ENCODE data around the gene CHKB. TPM values are rescaled to one million over a fixed set of nuclear protein-coding genes. Genes with fewer than 3 reads are reported as not detected.

Gene CHKB
- total RNA-seq (2022; extraction: Qiagen RNA extraction; ENCODE audit: low read depth): 12.4 to 29.8 TPM (median 19.5 TPM) in 5 replicates

GRCh38 chr22:50582493-50583293, at the start of gene CHKB:
Gene CHKB (minus strand): TSS chr22:50582849. CDS start chr22:50582781, 68 bp downstream.

GRCh38 chr22:50627642-50628542, 45.2 kb upstream of the CHKB start, which contains the start of gene ARSA:
Gene ARSA (minus strand): TSS chr22:50628152. CDS start chr22:50627779, 373 bp downstream.

GRCh38 chr22:50600538-50600937, 17.9 kb upstream of the CHKB start, which contains the start of gene MAPK8IP2:
Gene MAPK8IP2 (plus strand): TSS chr22:50600793. CDS start chr22:50600819, 26 bp downstream.

GRCh38 chr22:50577987-50578775, 4.5 kb downstream of the CHKB start, which contains the start of gene CPT1B:
Gene CPT1B (minus strand): TSS chr22:50578427. CDS start chr22:50577915, 512 bp downstream.

GRCh38 chr22:50562523-50563412, 19.9 kb downstream of the CHKB start, which contains the start of gene SYCE3:
Gene SYCE3 (minus strand): TSS chr22:50562919. CDS start chr22:50556405, 6,514 bp downstream.

GRCh38 chr22:50545522-50546325, 36.9 kb downstream of the CHKB start, which contains the start of gene KLHDC7B:
Gene KLHDC7B (plus strand): TSS chr22:50545899. CDS start chr22:50546244, 345 bp downstream.

GRCh38 chr22:50529897-50530579, 52.6 kb downstream of the CHKB start, which contains the start of gene TYMP:
Gene TYMP (minus strand): TSS chr22:50530012. CDS start chr22:50529709, 303 bp downstream.

Other genes starting within 250 kb of the CHKB start
- 8.2 to 15.9 TPM (median 12.4 TPM) in 5 replicates for gene PPP6R2, start 239.5 kb downstream of the CHKB start, total RNA-seq (2022; extraction: Qiagen RNA extraction; ENCODE audit: low read depth)
- 9.8 to 29.9 TPM (median 27.6 TPM) in 5 replicates for gene SBF1, start 107.8 kb downstream of the CHKB start, total RNA-seq (2022; extraction: Qiagen RNA extraction; ENCODE audit: low read depth)
- 0.27 to 0.84 TPM (median 0.69 TPM) in 5 replicates for gene ADM2, start 101.3 kb downstream of the CHKB start, total RNA-seq (2022; extraction: Qiagen RNA extraction; ENCODE audit: low read depth)
- gene MIOX, start 96.0 kb downstream of the CHKB start, total RNA-seq (2022; extraction: Qiagen RNA extraction; ENCODE audit: low read depth): not detected in 5 replicates
- gene LMF2, start 75.1 kb downstream of the CHKB start, total RNA-seq (2022; extraction: Qiagen RNA extraction; ENCODE audit: low read depth): 21.8 to 55.9 TPM (median 46.5 TPM) in 5 replicates
- 28.3 to 43.0 TPM (median 36.3 TPM) in 5 replicates for gene NCAPH2, start 74.6 kb downstream of the CHKB start, total RNA-seq (2022; extraction: Qiagen RNA extraction; ENCODE audit: low read depth)
- 1.1 to 7.5 TPM (median 6.2 TPM) in 5 replicates for gene SCO2, start 57.3 kb downstream of the CHKB start, total RNA-seq (2022; extraction: Qiagen RNA extraction; ENCODE audit: low read depth)
- 7.8 to 20.8 TPM (median 19.9 TPM) in 5 replicates for gene TYMP, start 52.8 kb downstream of the CHKB start, total RNA-seq (2022; extraction: Qiagen RNA extraction; ENCODE audit: low read depth)
- 0.02 to 0.05 TPM in 2 of 5 replicates, not detected in the others for gene KLHDC7B, start 37.0 kb downstream of the CHKB start, total RNA-seq (2022; extraction: Qiagen RNA extraction; ENCODE audit: low read depth)
- gene SYCE3, start 19.9 kb downstream of the CHKB start, total RNA-seq (2022; extraction: Qiagen RNA extraction; ENCODE audit: low read depth): not detected in 5 replicates
- gene CPT1B, start 4.4 kb downstream of the CHKB start, total RNA-seq (2022; extraction: Qiagen RNA extraction; ENCODE audit: low read depth): 7.2 to 18.9 TPM (median 15.5 TPM) in 5 replicates
- gene MAPK8IP2, start 17.9 kb upstream of the CHKB start, total RNA-seq (2022; extraction: Qiagen RNA extraction; ENCODE audit: low read depth): 1.9 to 4.8 TPM (median 4.1 TPM) in 5 replicates
- gene ARSA, start 45.3 kb upstream of the CHKB start, total RNA-seq (2022; extraction: Qiagen RNA extraction; ENCODE audit: low read depth): 10.9 to 26.5 TPM (median 21.1 TPM) in 5 replicates
- 1.9 to 6.0 TPM (median 5.2 TPM) in 5 replicates for gene SHANK3, start 90.0 kb upstream of the CHKB start, total RNA-seq (2022; extraction: Qiagen RNA extraction; ENCODE audit: low read depth)
- gene ACR, start 155.4 kb upstream of the CHKB start, total RNA-seq (2022; extraction: Qiagen RNA extraction; ENCODE audit: low read depth): 0.19 to 0.54 TPM in 2 of 5 replicates, not detected in the others
- gene RABL2B, start 200.8 kb upstream of the CHKB start, total RNA-seq (2022; extraction: Qiagen RNA extraction; ENCODE audit: low read depth): 16.8 to 24.0 TPM (median 19.7 TPM) in 5 replicates

Data from A549 treated with ZK216348 at 1 μM for 4 hours (cell line).